Endothelial cell of umbilical vein (primary cell): Measurements from ENCODE around the gene NTN3. TPM values are rescaled to one million over a fixed set of nuclear protein-coding genes. Genes with fewer than 3 reads are reported as not detected.

Experiments used
- BruUV-seq: library from RNA; stranded (reverse); fragments of 400-500 nt; replicated peaks from 2 replicates; lab custom pipeline; 2021; lab: Mats Ljungman, UMichigan
- CTCF ChIA-PET: fragments of 300-600, 350-600 bp; sonication (Branson Sonifier 250); formaldehyde crosslinking; loops from one replicate; lab custom pipeline; 2021; ENCODE audit warnings: antibody characterized with exemption, inconsistent platforms; lab: Charles Lee
- POLR2A ChIA-PET: fragments of 300-600, 350-600 bp; sonication (Branson Sonifier 250); formaldehyde crosslinking; loops from one replicate; lab custom pipeline; 2021; ENCODE audit warnings: antibody characterized with exemption, inconsistent platforms; lab: Charles Lee
- DNase-seq: peaks from one replicate; pipeline ENCODE4 v3.0.0-alpha.2; 2011; ENCODE audit warnings: low read depth, low spot score
- FAIRE-seq: peaks from 2 replicates; lab custom pipeline; 2011; peaks lifted over from hg19 to GRCh38; lab: Jason Lieb, UNC
- H2AFZ ChIP-seq: 2 replicates; pipeline ENCODE4 v1.6.0; 2012; ENCODE audit warnings: low read depth, low read length, control low read depth, inconsistent platforms
- H3K27ac ChIP-seq: 2 replicates; pipeline ENCODE4 v1.5.1; 2011; ENCODE audit warnings: low read depth, mild to moderate bottlenecking, control low read depth, low read length, moderate library complexity; ENCODE audit not compliant: insufficient read depth
- H3K27me3 ChIP-seq, 2 experiments: 2 replicates each; pipeline versions ENCODE4 v1.6.0 to v1.6.1; 2011; ENCODE audit warnings: low read length in 2 of 2, mixed read lengths in 1 of 2; ENCODE audit not compliant: control insufficient read depth in 2 of 2, insufficient read depth in 2 of 2
- H3K36me3 ChIP-seq, 2 experiments: 2 replicates in 1 of 2; 3 replicates in 1 of 2; pipeline ENCODE4 v1.5.1; 2011; ENCODE audit warnings: low read length in 2 of 2, mild to moderate bottlenecking in 1 of 2, moderate library complexity in 1 of 2; ENCODE audit not compliant: control insufficient read depth in 2 of 2, insufficient read depth in 2 of 2; ENCODE audit errors: extremely low read depth in 1 of 2
- H3K4me1 ChIP-seq: 3 replicates; pipeline ENCODE4 v1.5.1; 2011; ENCODE audit warnings: mild to moderate bottlenecking, low read length; ENCODE audit not compliant: control insufficient read depth, insufficient read depth; ENCODE audit errors: extremely low read depth
- H3K4me2 ChIP-seq: 2 replicates; pipeline ENCODE4 v1.6.1; 2011; ENCODE audit warnings: low read length, control low read depth, mixed read lengths; ENCODE audit not compliant: insufficient read depth
- H3K4me3 ChIP-seq, 3 experiments: fragments of 200-600 bp in 1 of 3; sonication (generic), shearing (Covaris generic) in 1 of 3; replicated peaks in 1 of 3; 2 replicates each; pipeline ENCODE4 v1.5.1; 2011 to 2016; ENCODE audit warnings: control low read depth in 3 of 3, low read length in 3 of 3, mild to moderate bottlenecking in 2 of 3, inconsistent platforms in 1 of 3, low read depth in 1 of 3, moderate library complexity in 1 of 3; ENCODE audit not compliant: insufficient read depth in 1 of 3
- H3K79me2 ChIP-seq: 2 replicates; pipeline ENCODE4 v1.6.0; 2012; ENCODE audit warnings: low read length, inconsistent platforms; ENCODE audit not compliant: control insufficient read depth, insufficient read depth
- H3K9ac ChIP-seq: replicated peaks from 2 replicates; pipeline ENCODE3; 2011; ENCODE audit warnings: low read length, control low read depth; ENCODE audit not compliant: insufficient read depth; ENCODE audit errors: extremely low read depth
- H3K9me1 ChIP-seq: replicated peaks from 3 replicates; pipeline ENCODE4 v1.6.0; 2011; ENCODE audit warnings: mild to moderate bottlenecking, low read length; ENCODE audit not compliant: control insufficient read depth, insufficient read depth; ENCODE audit errors: extremely low read depth
- H3K9me3 ChIP-seq: replicated peaks from 2 replicates; pipeline ENCODE4 v1.5.1; 2012; ENCODE audit warnings: low read length, inconsistent platforms; ENCODE audit not compliant: control insufficient read depth, insufficient read depth
- H4K20me1 ChIP-seq: replicated peaks from 2 replicates; pipeline ENCODE3; 2011; ENCODE audit warnings: mild to moderate bottlenecking, low read length; ENCODE audit not compliant: control insufficient read depth, insufficient read depth; ENCODE audit errors: extremely low read depth
- EZH2 ChIP-seq: IDR thresholded peaks from 2 replicates; pipeline ENCODE4 v1.6.1; 2012; ENCODE audit warnings: borderline replicate concordance, low read depth, mild to moderate bottlenecking, moderate library complexity, low read length, inconsistent platforms; ENCODE audit not compliant: severe bottlenecking
- FOS ChIP-seq: IDR thresholded peaks from 2 replicates; pipeline ENCODE4 v1.6.1; 2011; ENCODE audit warnings: mild to moderate bottlenecking, low read length, moderate library complexity, borderline replicate concordance; ENCODE audit not compliant: insufficient read depth
- GATA2 ChIP-seq: IDR thresholded peaks from 2 replicates; pipeline ENCODE4 v1.7.0; 2011; ENCODE audit warnings: low read depth, mild to moderate bottlenecking, moderate library complexity, mixed read lengths, low read length; ENCODE audit not compliant: insufficient read length, insufficient read depth
- JUN ChIP-seq: IDR thresholded peaks from 2 replicates; pipeline ENCODE4 v1.6.1; 2011; ENCODE audit warnings: borderline replicate concordance, low read depth; ENCODE audit not compliant: insufficient read length, insufficient read depth
- MYC ChIP-seq: IDR thresholded peaks from one replicate; pipeline ENCODE4 v1.6.1; 2011; ENCODE audit warnings: mild to moderate bottlenecking, low read depth, low read length
- POLR2A ChIP-seq: IDR thresholded peaks from 2 replicates; pipeline ENCODE4 v1.6.1; 2012; ENCODE audit warnings: low read depth, mild to moderate bottlenecking, control low read depth, low read length
- POLR2AphosphoS5 ChIP-seq: IDR thresholded peaks from 2 replicates; pipeline ENCODE4 v1.6.1; 2012; ENCODE audit warnings: low read depth, mild to moderate bottlenecking, control low read depth, low read length, moderate library complexity; ENCODE audit not compliant: insufficient read depth
- dilution Hi-C: fragments of 300-500 bp; cut with MboI; formaldehyde crosslinking; loops from one replicate; pipeline ENCODE4 v1.15.0; 2019; ENCODE audit warnings: low sequenced_read_pairs; ENCODE audit not compliant: extremely low pct_ligation_motif_present
- intact Hi-C: fragments of 100-400 bp; cut with micrococcal nuclease; formaldehyde crosslinking; loops from one replicate; pipeline ENCODE4 v1.10.0; 2022
- polyA plus RNA-seq, 4 experiments: library from polyadenylated mRNA; depleted of rRNA in 3 of 4; stranded (reverse) in 3 of 4; unstranded in 1 of 4; fragments of >200 nt; gene quantifications; 2 replicates each; pipeline versions ENCODE4 v1.2.1 to v1.2.3, GENCODE V29; 2011 to 2012; ENCODE audit warnings: missing spikeins in 1 of 4
- total RNA-seq: library from RNA; stranded (reverse); gene quantifications from 2 replicates; pipeline ENCODE4 v1.2.3, GENCODE V29; 2021
- TF ChIP-seq, protein P1 (sequence below), 2 donors: IDR thresholded peaks; 1 replicate in 1 of 2; 2 replicates in 1 of 2; pipeline ENCODE4 v1.5.1; 2011; ENCODE audit warnings: low read length in 2 of 2, mild to moderate bottlenecking in 2 of 2, moderate library complexity in 2 of 2, control low read depth in 1 of 2, inconsistent platforms in 1 of 2, low read depth in 1 of 2; ENCODE audit not compliant: insufficient read depth in 1 of 2; ENCODE audit errors: extremely low read depth in 1 of 2
- TF ChIP-seq, protein P2 (sequence below): IDR thresholded peaks from 2 replicates; pipeline ENCODE4 v1.6.1; 2011; ENCODE audit not compliant: insufficient read depth, insufficient read length

NTN3 gene
- total and polyA plus RNA-seq, 2 donors (not counting 3 experiments of a cell fraction or from before 2014, with no cell fraction given) = 0.15 TPM; not detected in 1

DNA sequence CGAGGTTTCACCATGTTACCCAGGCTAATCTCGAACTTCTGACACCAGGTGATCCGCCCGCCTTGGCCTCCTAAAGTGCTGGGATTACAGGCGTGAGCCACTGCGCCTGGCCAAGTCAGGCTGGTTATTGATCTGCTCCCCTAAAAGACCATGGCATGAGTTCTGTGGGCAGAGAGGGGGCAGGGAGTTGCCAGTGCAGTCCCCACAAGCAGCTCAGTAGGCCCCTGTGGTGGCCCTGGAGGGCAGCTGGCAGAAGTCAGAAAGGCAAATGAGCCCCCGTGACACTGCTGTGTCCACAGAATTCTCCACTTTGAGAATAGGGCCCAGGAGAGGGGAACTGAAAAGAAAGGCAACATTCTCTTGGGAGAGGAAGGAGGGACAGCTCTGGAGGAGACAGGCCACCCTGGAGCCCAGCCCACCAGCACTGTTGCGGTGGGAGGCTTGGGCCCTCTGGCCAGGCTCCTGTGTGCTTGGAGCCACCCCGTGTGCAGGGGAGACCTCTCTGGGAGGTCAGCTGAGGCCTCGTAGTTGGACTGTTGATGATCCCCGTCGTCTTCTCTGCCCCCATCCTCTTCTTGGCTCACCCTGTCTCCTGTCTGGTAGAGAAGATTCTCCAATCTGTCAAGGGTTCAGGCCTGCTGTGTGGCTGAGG, 47.0 kb downstream of the NTN3 start:
- no peak for DNase-seq
- dilution Hi-C loops (no loop called here), intact Hi-C loops (no loop called here)
- CTCF ChIA-PET = no interaction called here
- no peak overlapping the region for H3K4me3 ChIP-seq
- H3K9me1 ChIP-seq = no peaks in the 10 kb centered on the region
- H3K27ac ChIP-seq = no peak overlapping the region
- H3K9me3 ChIP-seq = no peaks in the 10 kb centered on the region
- H3K4me1 ChIP-seq = peaks cover 34% of the 10 kb centered on the region
- no peak overlapping the region for H3K9ac ChIP-seq
- H3K4me2 ChIP-seq = no peak overlapping the region
- no TSS peak for BruUV-seq
- no peak overlapping the region for H2AFZ ChIP-seq
- POLR2A ChIA-PET = no interaction called here
- H4K20me1 ChIP-seq = peaks cover 2% of the 10 kb centered on the region
- TF ChIP-seq POLR2AphosphoS5 (no peak), FOS (no peak), POLR2A (no peak), GATA2 (no peak), EZH2 (no peak), JUN (no peak), MYC (no peak)
- TF ChIP-seq, protein P1, sequence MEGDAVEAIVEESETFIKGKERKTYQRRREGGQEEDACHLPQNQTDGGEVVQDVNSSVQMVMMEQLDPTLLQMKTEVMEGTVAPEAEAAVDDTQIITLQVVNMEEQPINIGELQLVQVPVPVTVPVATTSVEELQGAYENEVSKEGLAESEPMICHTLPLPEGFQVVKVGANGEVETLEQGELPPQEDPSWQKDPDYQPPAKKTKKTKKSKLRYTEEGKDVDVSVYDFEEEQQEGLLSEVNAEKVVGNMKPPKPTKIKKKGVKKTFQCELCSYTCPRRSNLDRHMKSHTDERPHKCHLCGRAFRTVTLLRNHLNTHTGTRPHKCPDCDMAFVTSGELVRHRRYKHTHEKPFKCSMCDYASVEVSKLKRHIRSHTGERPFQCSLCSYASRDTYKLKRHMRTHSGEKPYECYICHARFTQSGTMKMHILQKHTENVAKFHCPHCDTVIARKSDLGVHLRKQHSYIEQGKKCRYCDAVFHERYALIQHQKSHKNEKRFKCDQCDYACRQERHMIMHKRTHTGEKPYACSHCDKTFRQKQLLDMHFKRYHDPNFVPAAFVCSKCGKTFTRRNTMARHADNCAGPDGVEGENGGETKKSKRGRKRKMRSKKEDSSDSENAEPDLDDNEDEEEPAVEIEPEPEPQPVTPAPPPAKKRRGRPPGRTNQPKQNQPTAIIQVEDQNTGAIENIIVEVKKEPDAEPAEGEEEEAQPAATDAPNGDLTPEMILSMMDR (IDR thresholded peaks at IDR 0.05; ENCODE audit: extremely low read depth in 1 of 2, insufficient read depth in 1 of 2, low read depth in 1 of 2, low read length in 2 of 2) = no peak
- TF ChIP-seq, protein P2, sequence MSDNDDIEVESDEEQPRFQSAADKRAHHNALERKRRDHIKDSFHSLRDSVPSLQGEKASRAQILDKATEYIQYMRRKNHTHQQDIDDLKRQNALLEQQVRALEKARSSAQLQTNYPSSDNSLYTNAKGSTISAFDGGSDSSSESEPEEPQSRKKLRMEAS = no peak
- no peaks in the 10 kb centered on the region for H3K27me3 ChIP-seq
- FAIRE-seq = no peak
- H3K79me2 ChIP-seq = peaks cover 66% of the 10 kb centered on the region
- H3K36me3 ChIP-seq = peaks cover 0 to 2% of the 10 kb centered on the region in 2 experiments
